SKM-1 (cell line): ENCODE data around the gene NKAIN2.

ENCODE experiments used
- DNase-seq: peaks from one replicate; lab custom pipeline; 2025; ENCODE audit not compliant: unreplicated experiment; lab: John Stamatoyannopoulos, UW

NKAIN2 gene

DNA sequence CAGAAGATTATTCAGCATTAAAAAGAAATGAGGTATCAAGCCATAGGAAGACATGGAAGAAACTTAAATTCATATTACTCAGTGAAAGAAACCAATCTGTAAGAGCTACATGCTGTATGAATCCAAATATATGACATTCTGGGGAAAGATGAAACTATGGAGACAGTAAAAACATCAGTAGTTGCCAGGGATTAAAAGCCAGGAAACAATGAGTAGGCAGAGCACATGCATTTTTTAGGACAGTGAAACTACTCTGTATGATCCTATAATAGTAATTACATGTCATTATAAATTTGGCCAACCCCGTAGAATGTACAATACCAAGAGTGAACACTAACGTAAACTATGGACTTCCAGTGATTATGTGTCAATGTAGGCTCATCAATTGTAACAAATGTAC is 1065.8 kb downstream of the NKAIN2 start:
- DNase-seq: no peak

GRCh38 chr6:124870611-124871459 is 1067.2 kb downstream of the NKAIN2 start:
- no peak for DNase-seq

DNA sequence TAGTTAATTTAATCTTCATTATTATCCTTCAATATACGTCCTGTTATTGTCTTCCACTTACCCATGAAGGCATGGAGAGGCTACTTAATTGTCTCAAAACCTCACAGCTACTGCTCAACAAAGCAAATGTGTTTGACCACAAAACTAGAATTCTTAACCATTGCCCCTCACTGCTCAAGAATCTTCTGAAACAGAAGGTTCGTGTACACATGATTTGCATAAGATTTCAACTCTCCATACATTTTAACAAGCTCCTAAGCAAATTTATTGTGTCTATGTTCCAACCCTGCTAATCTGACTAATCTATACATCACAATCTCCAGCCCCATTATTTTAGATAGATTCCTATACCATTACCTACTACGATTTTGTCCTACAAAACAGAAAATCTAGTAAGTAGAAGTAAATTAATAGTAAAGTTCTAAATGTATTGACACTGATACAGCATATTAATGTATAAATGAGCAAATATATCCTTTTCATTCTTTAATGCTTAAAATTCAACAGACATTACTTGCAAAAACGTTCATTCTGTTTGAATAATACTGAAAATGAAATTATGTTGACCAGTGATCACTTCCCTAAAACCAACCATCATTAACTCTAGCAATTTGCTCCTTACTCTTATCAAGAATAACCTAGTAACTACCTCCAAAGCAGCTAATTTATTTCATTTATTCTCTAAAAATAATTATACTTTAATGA is 1068.8 kb downstream of the NKAIN2 start:
- no peak for DNase-seq

DNA sequence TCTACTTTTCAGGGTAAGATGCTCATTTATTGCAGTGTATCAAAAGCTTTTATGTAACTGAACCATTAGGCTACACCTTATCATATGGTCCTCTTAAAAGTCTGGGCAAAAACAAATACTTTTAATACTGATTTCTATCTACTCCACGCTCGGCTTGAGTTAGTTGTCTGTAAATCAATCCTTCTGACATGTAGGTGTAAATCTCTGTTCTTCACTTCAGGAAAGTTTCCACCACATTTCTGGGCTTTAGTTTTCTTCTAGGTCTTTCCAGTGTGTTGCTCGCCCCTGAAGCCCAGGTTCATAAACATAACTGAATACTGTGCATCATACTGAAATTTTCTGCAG is 1069.4 kb downstream of the NKAIN2 start:
- DNase-seq: no peak
